Measurements from ENCODE around the gene PKD1.

- TF ChIP-seq EZH2 (conservative IDR thresholded peaks at IDR 0.05; ENCODE audit: low read depth, low read length) (no peak), TCF7L2 (IDR thresholded peaks at IDR 0.05; ENCODE audit: low read depth, low read length) (no peak), IRF1 (CRISPR knock-in tag; IDR thresholded peaks at IDR 0.05; ENCODE audit: low read depth) (no peak), MAX (IDR thresholded peaks at IDR 0.05) (no peak), PBX3 (CRISPR knock-in tag; IDR thresholded peaks at IDR 0.05; ENCODE audit: borderline replicate concordance) (no peak), CTCF (CRISPR knock-in tag; IDR thresholded peaks at IDR 0.05) (no peak), BHLHE40 (IDR thresholded peaks at IDR 0.05; ENCODE audit: low read length) (no peak), CHD4 (IDR thresholded peaks at IDR 0.05; ENCODE audit: borderline replicate concordance, low read length) (no peak), GABPB1 (CRISPR knock-in tag; IDR thresholded peaks at IDR 0.05) (no peak)
These were observed 31.5 kb upstream of the PKD1 start for GRCh38 chr16:2167068-2167638.
